ENCODE data around the gene FBXL22. TPM values are rescaled to one million over a fixed set of nuclear protein-coding genes. Genes with fewer than 3 reads are reported as not detected.

The FBXL22 gene
- total RNA-seq, 2 donors from 2014 or later: 0.45 to 1.5 TPM

DNA sequence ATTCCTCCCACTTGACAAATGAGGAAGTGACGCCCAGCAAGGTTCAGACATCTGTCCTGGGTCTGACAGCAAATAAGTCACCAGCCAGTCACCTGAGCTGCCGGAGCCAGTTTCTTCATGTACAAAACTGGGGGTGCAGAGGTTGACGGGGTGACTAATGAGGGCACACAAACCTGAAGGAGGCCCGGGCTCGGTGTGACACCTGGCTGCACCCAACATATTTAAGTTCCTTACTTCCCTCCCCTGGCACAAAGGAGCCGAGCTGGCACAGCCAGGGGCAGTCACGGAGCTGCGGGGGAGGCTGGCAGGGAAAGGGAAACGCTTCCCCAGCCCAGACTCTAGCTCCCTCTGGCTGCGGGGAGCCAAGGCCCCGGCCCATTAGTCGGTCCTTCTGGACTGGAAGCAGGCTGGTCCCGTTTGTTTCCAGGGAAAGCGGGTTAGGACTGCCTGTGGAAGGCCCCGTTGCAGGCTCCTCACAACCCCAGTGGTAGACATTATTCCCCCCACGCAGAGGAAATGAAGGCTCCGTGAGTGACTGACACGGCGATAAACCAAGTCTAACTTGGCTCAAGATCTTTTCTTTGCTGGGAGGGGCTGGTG lies 2.3 kb downstream of the FBXL22 start:
- ATAC-seq: no peak
- no peaks in the 10 kb centered on the region for H3K9me3 Mint-ChIP-seq
- H3K4me1 Mint-ChIP-seq (ENCODE audit: low read depth in 2 of 2): peaks cover 35 to 37% of the 10 kb centered on the region in 2 donors
- DNase-seq (ENCODE audit: low spot score): no peak
- H3K36me3 Mint-ChIP-seq: no peaks in the 10 kb centered on the region
- peak overlapping the region; percentile 19 to 71 for H3K27ac Mint-ChIP-seq
- H3K27me3 Mint-ChIP-seq: no peaks in the 10 kb centered on the region
- peak overlapping the region; percentile 96 for H3K4me3 Mint-ChIP-seq

DNA sequence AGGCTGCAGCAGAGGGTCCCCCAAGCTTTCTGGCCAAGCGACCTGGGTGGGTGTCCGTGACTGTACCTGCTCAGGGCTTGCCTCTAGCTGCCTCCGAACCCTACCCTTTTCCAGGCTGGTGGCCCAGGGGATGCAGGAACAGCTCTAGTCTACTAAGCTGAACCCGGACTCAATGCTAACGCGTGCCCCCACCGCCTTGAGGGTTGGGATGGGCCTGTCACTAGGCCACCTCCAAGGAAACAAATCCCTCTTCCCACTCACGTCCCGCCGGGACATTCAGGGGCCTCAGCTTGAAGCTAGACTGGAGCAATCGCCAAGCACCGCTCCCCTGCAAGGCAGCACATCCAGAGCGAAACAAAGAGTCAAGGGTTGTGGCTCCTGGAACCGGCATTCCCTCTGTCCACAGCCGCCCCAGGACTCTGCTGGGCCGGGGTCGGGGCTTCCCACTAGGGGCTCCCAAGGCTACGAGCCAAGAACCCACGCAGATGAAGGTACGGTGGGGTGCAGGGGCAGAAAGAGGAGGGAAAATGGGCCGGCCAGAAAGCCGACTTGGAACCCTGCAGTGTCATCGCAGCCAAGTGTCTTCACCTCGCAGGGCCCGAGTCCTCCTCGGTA lies 2.9 kb downstream of the FBXL22 start:
- Mint-ChIP-seq H3K36me3 (no peaks in the 10 kb centered on the region), H3K27me3 (no peaks in the 10 kb centered on the region), H3K9me3 (no peaks in the 10 kb centered on the region), H3K4me1 (ENCODE audit: low read depth in 2 of 2) (peaks cover 34 to 36% of the 10 kb centered on the region in 2 donors), H3K4me3 (peak overlapping the region; percentile 96), H3K27ac (peak overlapping the region; percentile 19 to 71)
- ATAC-seq (peak; percentile 0), DNase-seq (ENCODE audit: low spot score) (no peak)

DNA sequence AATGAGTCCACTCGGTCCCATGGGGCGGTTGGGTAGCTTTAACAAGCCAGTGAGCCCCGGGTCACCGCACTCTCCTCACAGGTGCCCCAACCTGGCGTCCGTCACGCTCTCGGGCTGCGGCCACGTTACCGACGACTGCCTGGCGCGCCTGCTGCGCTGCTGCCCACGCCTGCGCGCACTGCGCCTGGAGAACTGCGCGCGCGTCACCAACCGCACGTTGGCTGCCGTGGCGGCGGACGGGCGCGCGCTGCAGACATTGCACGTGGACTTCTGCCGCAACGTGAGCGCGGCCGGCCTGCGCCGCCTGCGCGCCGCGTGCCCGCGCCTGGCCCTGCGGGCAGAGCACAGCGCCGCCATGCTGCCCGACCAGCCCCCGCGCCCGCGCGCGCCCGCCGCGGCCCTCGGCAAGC lies 3.4 kb downstream of the FBXL22 start:
- H3K27me3 Mint-ChIP-seq: no peaks in the 10 kb centered on the region
- peak; percentile 91 to 94 for ATAC-seq
- peak; percentile 93 for DNase-seq (ENCODE audit: low spot score)
- peaks cover 34 to 36% of the 10 kb centered on the region in 2 donors for H3K4me1 Mint-ChIP-seq (ENCODE audit: low read depth in 2 of 2)
- H3K27ac Mint-ChIP-seq: peak overlapping the region; percentile 46 to 71
- no peaks in the 10 kb centered on the region for H3K9me3 Mint-ChIP-seq
- H3K4me3 Mint-ChIP-seq: peak overlapping the region; percentile 96
- no peaks in the 10 kb centered on the region for H3K36me3 Mint-ChIP-seq

DNA sequence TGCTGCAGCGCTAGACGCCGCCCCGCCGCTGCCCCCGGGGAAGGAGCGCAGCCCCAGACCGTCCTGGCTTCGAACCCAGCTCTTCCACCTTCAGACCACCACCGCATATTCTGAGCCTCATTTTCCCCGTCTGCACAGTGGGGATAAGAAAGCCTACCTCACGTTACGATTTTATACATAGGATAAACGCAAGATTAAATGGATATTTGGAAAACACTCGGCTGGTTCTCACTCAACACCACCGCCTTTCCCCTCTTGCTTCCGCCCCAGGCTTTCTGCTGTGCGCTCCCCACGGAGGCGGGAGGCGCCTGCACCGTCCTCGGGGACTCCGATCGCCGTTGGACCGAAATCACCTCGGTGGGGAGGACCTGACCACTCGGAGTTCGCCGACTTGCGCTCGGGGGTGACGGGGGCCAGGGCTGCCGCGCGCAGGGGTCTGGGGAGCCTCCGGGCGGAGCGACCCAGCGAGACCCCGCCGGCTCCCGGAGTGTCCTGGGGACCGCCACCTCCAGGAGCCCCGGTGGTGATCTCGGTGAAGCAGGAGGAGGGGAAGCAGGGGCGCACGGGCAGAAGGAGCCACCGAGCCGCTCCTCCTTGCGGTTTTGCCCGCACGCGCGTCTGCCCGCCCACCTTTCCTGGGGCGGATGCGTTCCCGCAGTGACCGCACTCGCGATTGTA lies 4.0 kb downstream of the FBXL22 start:
- no peak for DNase-seq (ENCODE audit: low spot score)
- Mint-ChIP-seq H3K36me3 (no peaks in the 10 kb centered on the region), H3K27me3 (no peaks in the 10 kb centered on the region), H3K9me3 (no peaks in the 10 kb centered on the region), H3K4me1 (ENCODE audit: low read depth in 2 of 2) (peaks cover 34 to 36% of the 10 kb centered on the region in 2 donors), H3K4me3 (peak overlapping the region; percentile 96), H3K27ac (peak overlapping the region; percentile 46 to 71)
- ATAC-seq: peak; percentile 26 to 41

DNA sequence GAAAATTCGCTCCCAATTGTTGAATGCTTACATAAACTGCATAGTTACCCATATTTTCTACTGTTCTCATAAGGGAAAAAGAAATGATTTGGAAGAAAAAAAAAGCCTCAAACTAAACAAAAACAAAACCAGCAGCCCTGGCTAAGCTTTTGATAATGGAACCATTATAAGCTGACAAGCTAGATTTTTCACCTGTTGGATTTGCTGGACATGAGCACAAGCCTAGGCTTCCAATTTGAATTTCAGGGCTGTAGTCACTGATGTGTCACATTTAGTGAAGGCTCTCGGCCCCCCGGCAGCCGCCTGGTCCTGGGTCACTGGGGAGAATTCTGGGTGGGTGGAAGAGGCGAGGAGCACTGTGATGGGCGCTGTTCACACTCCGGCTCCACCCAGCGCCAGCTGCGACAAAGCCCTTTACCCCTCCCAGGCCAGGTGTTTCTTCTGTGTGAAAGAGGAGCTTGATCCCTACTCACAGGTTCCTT lies 4.6 kb downstream of the FBXL22 start:
- H3K9me3 Mint-ChIP-seq: no peaks in the 10 kb centered on the region
- H3K27ac Mint-ChIP-seq: peak overlapping the region; percentile 27 to 71
- peaks cover 30 to 34% of the 10 kb centered on the region in 2 donors for H3K4me1 Mint-ChIP-seq (ENCODE audit: low read depth in 2 of 2)
- no peaks in the 10 kb centered on the region for H3K27me3 Mint-ChIP-seq
- no peaks in the 10 kb centered on the region for H3K36me3 Mint-ChIP-seq
- DNase-seq (ENCODE audit: low spot score): no peak
- H3K4me3 Mint-ChIP-seq: peak overlapping the region; percentile 96
- no peak for ATAC-seq

DNA sequence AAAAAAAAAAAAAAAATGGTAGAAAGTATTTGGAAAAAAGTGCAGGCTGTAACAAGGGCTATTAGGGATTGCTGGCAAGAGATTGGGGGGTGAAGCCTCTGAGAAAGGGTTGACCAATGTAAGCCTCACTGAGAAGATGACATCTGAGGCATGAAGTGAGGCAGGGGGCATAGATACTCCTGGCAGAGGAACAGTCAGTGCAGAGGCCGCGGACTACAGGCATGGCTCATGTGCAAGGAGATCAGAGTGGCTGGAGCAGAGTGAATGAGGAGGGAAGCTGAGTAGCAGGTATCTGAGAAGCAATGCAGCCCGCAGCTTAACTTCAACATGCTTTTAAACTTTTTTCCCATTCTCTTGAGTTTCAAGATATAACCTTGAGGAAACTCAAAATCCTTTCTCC lies 5.4 kb downstream of the FBXL22 start:
- H3K27ac Mint-ChIP-seq: no peak overlapping the region
- H3K9me3 Mint-ChIP-seq: no peaks in the 10 kb centered on the region
- H3K27me3 Mint-ChIP-seq: no peaks in the 10 kb centered on the region
- no peaks in the 10 kb centered on the region for H3K36me3 Mint-ChIP-seq
- ATAC-seq: no peak
- H3K4me3 Mint-ChIP-seq: peak overlapping the region; percentile 43
- H3K4me1 Mint-ChIP-seq (ENCODE audit: low read depth in 2 of 2): peaks cover 25 to 29% of the 10 kb centered on the region in 2 donors
- no peak for DNase-seq (ENCODE audit: low spot score)

DNA sequence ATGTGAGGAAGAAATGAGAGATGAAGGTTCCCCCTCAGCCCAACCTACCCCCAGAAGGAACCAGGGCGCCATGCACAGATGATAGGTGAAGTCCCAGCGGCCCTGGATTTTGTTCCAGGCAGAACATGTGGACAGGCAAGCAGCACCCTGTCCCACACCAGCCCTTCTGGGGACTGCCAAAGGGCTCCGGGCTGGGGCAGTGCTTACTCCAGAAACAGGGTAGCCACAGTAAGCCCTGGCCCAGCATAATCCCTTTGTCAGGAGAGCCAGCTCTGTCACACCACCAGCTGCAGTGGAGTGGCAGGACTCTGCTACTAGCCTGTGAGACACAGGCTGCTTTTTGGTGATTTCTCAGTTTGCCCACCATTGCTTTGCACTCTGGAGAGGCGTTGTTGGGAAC lies 6.3 kb downstream of the FBXL22 start:
- Mint-ChIP-seq H3K27ac (no peak overlapping the region), H3K4me3 (no peak overlapping the region), H3K27me3 (no peaks in the 10 kb centered on the region), H3K4me1 (ENCODE audit: low read depth in 2 of 2) (peaks cover 25 to 29% of the 10 kb centered on the region in 2 donors), H3K36me3 (peaks cover 5% of the 10 kb centered on the region), H3K9me3 (no peaks in the 10 kb centered on the region)
- ATAC-seq (no peak), DNase-seq (ENCODE audit: low spot score) (no peak)

DNA sequence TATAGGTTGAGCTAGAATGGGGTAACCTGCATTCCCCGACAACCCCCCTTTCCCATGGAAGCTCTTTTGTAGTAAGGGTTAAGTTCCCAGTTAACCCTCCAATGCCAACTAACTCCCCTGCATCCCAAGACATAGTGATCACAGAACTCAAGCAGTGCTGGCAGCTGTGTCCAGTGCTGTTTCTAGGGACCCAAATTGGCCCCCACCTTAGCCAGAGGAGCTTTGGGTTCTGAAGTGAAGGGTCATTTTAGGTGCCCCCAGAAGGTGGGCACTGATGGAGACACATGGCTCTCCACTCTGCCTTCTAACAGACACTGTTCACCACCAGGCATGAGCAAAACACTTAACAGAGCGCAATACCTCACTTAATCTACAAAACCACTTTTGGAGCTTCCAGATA lies 7.1 kb downstream of the FBXL22 start:
- Mint-ChIP-seq H3K4me3 (no peak overlapping the region), H3K27me3 (no peaks in the 10 kb centered on the region), H3K9me3 (no peaks in the 10 kb centered on the region), H3K4me1 (ENCODE audit: low read depth in 2 of 2) (peaks cover 25 to 30% of the 10 kb centered on the region in 2 donors), H3K27ac (no peak overlapping the region), H3K36me3 (peaks cover 5% of the 10 kb centered on the region)
- ATAC-seq (no peak), DNase-seq (ENCODE audit: low spot score) (no peak)

DNA sequence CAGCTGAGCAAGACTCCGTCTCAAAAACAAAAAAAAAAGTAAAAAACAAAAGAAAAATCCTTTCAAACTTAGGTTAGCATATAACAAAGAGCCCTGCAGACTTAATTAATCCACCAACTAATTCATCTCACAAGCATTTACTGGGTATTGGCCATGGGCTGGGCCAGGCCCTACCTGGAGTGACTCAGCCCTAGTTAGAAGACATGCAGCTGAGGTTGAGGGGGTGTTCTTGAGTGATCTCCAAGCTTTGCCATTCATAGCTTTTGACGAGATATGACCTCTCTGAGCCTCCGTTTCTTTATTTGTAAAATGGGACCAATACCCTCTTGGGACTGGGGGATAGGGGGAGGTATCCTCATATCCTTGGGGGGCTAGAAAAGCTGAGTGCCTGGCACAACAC lies 7.8 kb downstream of the FBXL22 start:
- H3K9me3 Mint-ChIP-seq: no peaks in the 10 kb centered on the region
- peaks cover 24 to 34% of the 10 kb centered on the region in 2 donors for H3K4me1 Mint-ChIP-seq (ENCODE audit: low read depth in 2 of 2)
- DNase-seq (ENCODE audit: low spot score) (no peak), ATAC-seq (no peak)
- no peak overlapping the region for H3K4me3 Mint-ChIP-seq
- no peaks in the 10 kb centered on the region for H3K27me3 Mint-ChIP-seq
- peaks cover 5% of the 10 kb centered on the region for H3K36me3 Mint-ChIP-seq
- H3K27ac Mint-ChIP-seq: peak overlapping the region in 1 of 2 donors; percentile 89

DNA sequence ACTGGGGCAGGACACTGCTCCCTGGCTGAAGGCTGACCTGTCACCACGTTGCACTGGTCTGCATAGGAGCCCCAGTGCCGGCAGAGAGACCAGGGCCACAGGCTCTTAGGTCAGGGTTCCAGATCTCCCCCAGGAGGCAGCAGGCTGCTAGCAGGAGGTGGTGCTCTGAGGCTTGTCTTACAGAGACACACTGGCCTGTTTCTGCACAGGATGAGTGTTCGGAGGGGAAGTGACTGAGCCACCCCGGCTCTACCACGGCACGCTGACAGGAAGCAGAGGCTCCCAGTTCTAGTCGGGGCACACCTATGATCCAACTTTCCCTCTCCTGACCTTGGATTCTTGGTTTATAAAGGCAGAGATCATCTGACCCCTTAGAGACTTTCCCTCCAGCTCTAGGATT lies 8.6 kb downstream of the FBXL22 start:
- Mint-ChIP-seq H3K4me3 (peak overlapping the region; percentile 50), H3K4me1 (ENCODE audit: low read depth in 2 of 2) (peaks cover 30 to 39% of the 10 kb centered on the region in 2 donors), H3K9me3 (no peaks in the 10 kb centered on the region), H3K27ac (peak overlapping the region; percentile 81 to 89), H3K27me3 (no peaks in the 10 kb centered on the region), H3K36me3 (peaks cover 5% of the 10 kb centered on the region)
- DNase-seq (ENCODE audit: low spot score) (peak; percentile 69), ATAC-seq (peak; percentile 75 to 81)

DNA sequence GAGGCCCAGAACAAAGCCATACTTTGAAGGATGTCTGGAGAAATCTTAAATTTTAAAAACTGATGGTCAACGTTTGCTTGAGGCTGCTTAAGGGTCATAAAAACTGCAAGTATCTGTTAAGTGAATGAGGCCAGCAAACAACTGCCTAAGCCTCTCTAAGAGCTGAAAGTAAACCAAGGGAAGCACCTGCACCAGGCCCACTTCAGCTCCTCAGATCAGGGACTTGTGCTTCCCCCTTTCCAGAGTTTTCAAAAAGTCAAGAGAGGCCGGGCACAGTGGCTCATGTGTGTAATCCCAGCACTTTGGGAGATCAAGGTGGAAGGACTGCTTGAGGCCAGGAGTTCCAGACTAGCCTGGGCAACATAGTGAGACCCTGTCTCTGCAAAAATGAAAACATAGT lies 9.1 kb downstream of the FBXL22 start:
- Mint-ChIP-seq H3K27ac (peak overlapping the region; percentile 81 to 89), H3K9me3 (no peaks in the 10 kb centered on the region), H3K36me3 (peaks cover 5% of the 10 kb centered on the region), H3K4me1 (ENCODE audit: low read depth in 2 of 2) (peaks cover 30 to 44% of the 10 kb centered on the region in 2 donors), H3K4me3 (peak overlapping the region; percentile 50), H3K27me3 (no peaks in the 10 kb centered on the region)
- ATAC-seq (no peak), DNase-seq (ENCODE audit: low spot score) (no peak)

DNA sequence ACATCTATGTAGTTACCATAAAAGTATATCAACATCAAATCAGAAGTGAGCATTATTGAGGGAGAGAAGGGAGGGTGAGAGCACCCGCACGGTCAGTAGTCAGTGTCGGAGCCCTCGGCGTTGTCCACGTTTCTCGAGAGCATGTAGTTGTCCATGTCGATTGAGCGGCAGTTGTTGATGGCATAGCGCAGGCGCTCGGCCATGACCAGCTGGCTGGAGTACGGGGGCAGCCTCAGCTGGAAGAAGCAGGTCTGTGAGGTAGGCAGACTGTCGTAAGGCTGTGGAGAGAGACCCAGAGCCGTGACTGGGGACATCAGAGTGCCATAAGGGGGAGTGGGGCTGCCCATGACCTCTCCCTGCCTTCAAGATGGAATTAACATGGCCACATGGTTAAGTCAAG lies 11.8 kb downstream of the FBXL22 start:
- peak overlapping the region; percentile 42 to 82 for H3K27ac Mint-ChIP-seq
- no peaks in the 10 kb centered on the region for H3K9me3 Mint-ChIP-seq
- H3K4me1 Mint-ChIP-seq (ENCODE audit: low read depth in 2 of 2): peaks cover 22 to 37% of the 10 kb centered on the region in 2 donors
- H3K36me3 Mint-ChIP-seq: peaks cover 5% of the 10 kb centered on the region
- H3K27me3 Mint-ChIP-seq: no peaks in the 10 kb centered on the region
- ATAC-seq: no peak
- no peak overlapping the region for H3K4me3 Mint-ChIP-seq
- no peak for DNase-seq (ENCODE audit: low spot score)

DNA sequence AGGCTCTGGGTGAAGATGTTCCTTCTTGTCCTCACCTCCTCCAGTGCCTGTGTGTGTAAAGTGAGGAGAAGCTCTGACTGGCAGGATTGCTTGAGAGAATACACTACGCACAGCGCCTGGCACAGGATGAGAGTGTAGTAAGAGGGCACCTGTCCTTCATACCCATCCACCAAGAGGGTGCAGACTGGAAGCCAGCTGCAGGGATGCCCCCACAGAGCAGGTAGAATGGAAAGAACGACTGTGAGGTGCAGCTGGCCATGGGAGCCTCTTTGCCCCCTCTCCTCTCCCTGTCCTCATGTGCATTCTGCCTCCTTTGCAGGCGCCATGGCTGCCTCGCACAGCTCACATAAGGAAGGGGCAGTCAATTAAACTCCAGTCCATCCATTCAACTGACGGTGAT lies 12.3 kb downstream of the FBXL22 start:
- peaks cover 22 to 37% of the 10 kb centered on the region in 2 donors for H3K4me1 Mint-ChIP-seq (ENCODE audit: low read depth in 2 of 2)

More for the DNA sequence above, 12.3 kb downstream of the FBXL22 start:
- DNase-seq (ENCODE audit: low spot score) (no peak), ATAC-seq (no peak)
- H3K4me3 Mint-ChIP-seq: no peak overlapping the region
- H3K36me3 Mint-ChIP-seq: peaks cover 5% of the 10 kb centered on the region
- H3K9me3 Mint-ChIP-seq: no peaks in the 10 kb centered on the region
- H3K27me3 Mint-ChIP-seq: no peaks in the 10 kb centered on the region
- peak overlapping the region; percentile 42 to 82 for H3K27ac Mint-ChIP-seq

Data from natural killer cell treated with Interleukin-12 subunit alpha and Interleukin-12 subunit beta and Interleukin-15 and Interleukin-18, amount 100 ng/mL, for 72 hours (primary cell).